HL-60/S4 (cell line): Measurements from ENCODE around the gene GNG4.
"Not testable (repeated sequence)": the region's sequence is repeated elsewhere in the genome, so short reads cannot be mapped to it uniquely, and the experiment has no call there.

Experiments used
- in situ Hi-C: fragments of 300-500 bp; cut with MboI; formaldehyde crosslinking; loops from 2 replicates; pipeline ENCODE4 v1.14.3; 2022; ENCODE audit warnings: low sequenced_read_pairs

The GNG4 gene

GRCh38 chr1:235546369-235547155 is 103.0 kb downstream of the GNG4 start:
- in situ Hi-C loops, result not testable (repeated sequence)

GRCh38 chr1:235545292-235545930 is 104.2 kb downstream of the GNG4 start:
- in situ Hi-C loops, result no loop called here

GRCh38 chr1:235542845-235543244 is 106.7 kb downstream of the GNG4 start:
- in situ Hi-C loops, result not testable (repeated sequence)

GRCh38 chr1:235533476-235534168 is 116.0 kb downstream of the GNG4 start:
- in situ Hi-C loops, result no loop called here

GRCh38 chr1:235532360-235532759 is 117.2 kb downstream of the GNG4 start:
- in situ Hi-C loops, result no loop called here

- in situ Hi-C loops, result no loop called here
Measured at GRCh38 chr1:235527196-235527814, 122.3 kb downstream of the GNG4 start.

- in situ Hi-C loops, result no loop called here
Measured at GRCh38 chr1:235525314-235525713, 124.3 kb downstream of the GNG4 start.

GRCh38 chr1:235516862-235517446 is 132.6 kb downstream of the GNG4 start:
- in situ Hi-C loops, result loop anchor here (10.0 to 25.0 kb wide), 2 partner anchors 218 to 445 kb away; no protein-coding TSS in a partner anchor

GRCh38 chr1:235515844-235516512 is 133.6 kb downstream of the GNG4 start:
- in situ Hi-C loops, result loop anchor here (10.0 to 25.0 kb wide), 2 partner anchors 219 to 446 kb away; no protein-coding TSS in a partner anchor

- in situ Hi-C loops, result loop anchor here (10.0 to 25.0 kb wide), 2 partner anchors 221 to 449 kb away; no protein-coding TSS in a partner anchor
Measured at GRCh38 chr1:235513495-235514366, 135.9 kb downstream of the GNG4 start.

- in situ Hi-C loops, result loop anchor here (10.0 to 25.0 kb wide), 2 partner anchors 223 to 451 kb away; no protein-coding TSS in a partner anchor
Measured at GRCh38 chr1:235511470-235512240, 137.9 kb downstream of the GNG4 start.

GRCh38 chr1:235510823-235511222 is 138.8 kb downstream of the GNG4 start:
- in situ Hi-C loops, result loop anchor here (10.0 to 25.0 kb wide), 2 partner anchors 224 to 451 kb away; no protein-coding TSS in a partner anchor

- in situ Hi-C loops, result loop anchor here (25.0 kb wide), 1 partner anchor 455 kb away; no protein-coding TSS in a partner anchor
Measured at GRCh38 chr1:235507623-235508022, 142.0 kb downstream of the GNG4 start.

GRCh38 chr1:235504494-235505222 is 144.9 kb downstream of the GNG4 start:
- in situ Hi-C loops, result loop anchor here (25.0 kb wide), 1 partner anchor 458 kb away; no protein-coding TSS in a partner anchor

GRCh38 chr1:235504122-235504493 is 145.5 kb downstream of the GNG4 start, which contains the start of gene B3GALNT2:
B3GALNT2 (minus strand) TSS chr1:235504452; CDS start chr1:235504252, 200 bp downstream.
- in situ Hi-C loops, result loop anchor here (25.0 kb wide), 1 partner anchor 458 kb away; no protein-coding TSS in a partner anchor

GRCh38 chr1:235503403-235504121 is 146.0 kb downstream of the GNG4 start:
- in situ Hi-C loops, result loop anchor here (25.0 kb wide), 1 partner anchor 459 kb away; no protein-coding TSS in a partner anchor
